ENCODE results near the gene GPALPP1.

GRCh38 chr13:45078003-45078402 is 88.7 kb downstream of the GPALPP1 start:
- TF ChIP-seq EZH2phosphoT487 (IDR thresholded peaks at IDR 0.05) (no peak), CTCF (IDR thresholded peaks at IDR 0.05) (no peak)
